Astrocyte (in vitro differentiated cells and primary cell): ENCODE measurements around the gene HCRTR1.

ENCODE experiments used
- CTCF ChIP-seq: IDR thresholded peaks from 2 replicates; pipeline ENCODE4 v1.5.1; 2011; ENCODE audit warnings: low read depth, mild to moderate bottlenecking, inconsistent platforms, low read length, moderate library complexity; ENCODE audit not compliant: insufficient read depth
- EZH2 ChIP-seq: IDR thresholded peaks from 2 replicates; pipeline ENCODE4 v1.6.1; 2012; ENCODE audit warnings: mild to moderate bottlenecking, low read length, inconsistent platforms; ENCODE audit not compliant: insufficient read depth

- TF ChIP-seq CTCF (no peak), EZH2 (no peak)
Measured at GRCh38 chr1:31624731-31625514, 7.4 kb downstream of the HCRTR1 start.
